ENCODE data around the gene SEC24D.

SEC24D gene

DNA sequence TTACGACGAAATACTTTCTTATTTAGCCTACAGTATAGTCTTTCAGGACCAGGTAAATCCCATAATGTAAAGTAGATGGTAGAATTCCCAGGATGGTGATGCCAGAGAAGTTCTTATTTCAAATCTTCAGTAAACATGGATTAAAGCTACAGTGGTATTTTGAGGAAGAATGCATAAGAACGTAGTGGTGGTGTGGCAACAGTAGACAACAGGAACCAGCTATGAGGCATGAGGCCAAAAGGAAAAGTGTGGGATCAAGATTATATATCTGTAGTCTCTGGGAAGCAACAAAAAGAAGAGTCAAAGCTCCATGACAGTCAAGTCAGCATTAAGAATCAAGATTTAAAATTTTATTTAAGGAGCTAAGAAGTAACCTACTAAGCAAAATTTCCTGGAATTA, 90.6 kb downstream of the SEC24D start:
- no peak for DNase-seq

DNA sequence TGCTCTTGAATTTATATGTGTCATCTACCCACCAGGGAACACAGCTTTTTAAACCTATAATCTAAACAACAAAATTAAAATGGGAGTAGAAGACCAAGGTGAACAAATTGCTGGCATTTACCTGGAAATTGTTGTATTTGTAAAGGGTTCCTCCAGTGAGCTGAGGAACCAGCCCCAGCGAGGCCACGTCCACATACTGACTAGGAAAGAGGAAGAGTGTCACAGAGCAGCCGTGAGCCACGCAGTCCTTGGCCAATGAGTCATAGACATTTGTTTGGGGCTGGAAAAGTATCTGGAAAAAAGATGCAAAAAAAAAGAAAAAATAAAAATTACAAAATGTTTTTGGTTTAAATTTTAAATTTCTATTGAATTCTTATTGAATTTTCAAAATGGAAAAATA, 92.1 kb downstream of the SEC24D start:
- no peak for DNase-seq

DNA sequence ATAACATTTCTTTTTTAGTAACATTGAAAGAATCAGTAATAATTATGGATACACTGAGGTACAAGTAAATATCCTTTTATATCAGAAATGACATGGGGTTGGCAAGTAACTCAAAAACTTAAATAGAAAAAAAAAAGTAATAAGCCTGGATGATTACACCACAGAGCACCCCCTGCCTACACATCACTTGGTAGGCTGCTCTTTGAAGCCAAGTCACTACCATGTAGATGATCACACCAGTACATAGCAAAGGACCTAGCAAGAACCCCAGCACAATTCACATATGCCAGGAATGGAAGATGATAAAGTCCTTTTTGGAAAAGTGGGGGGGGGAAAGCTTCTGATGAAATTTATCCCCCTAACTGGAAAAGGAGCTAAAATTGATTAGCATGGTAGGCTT, 93.9 kb downstream of the SEC24D start:
- DNase-seq, result no peak

DNA sequence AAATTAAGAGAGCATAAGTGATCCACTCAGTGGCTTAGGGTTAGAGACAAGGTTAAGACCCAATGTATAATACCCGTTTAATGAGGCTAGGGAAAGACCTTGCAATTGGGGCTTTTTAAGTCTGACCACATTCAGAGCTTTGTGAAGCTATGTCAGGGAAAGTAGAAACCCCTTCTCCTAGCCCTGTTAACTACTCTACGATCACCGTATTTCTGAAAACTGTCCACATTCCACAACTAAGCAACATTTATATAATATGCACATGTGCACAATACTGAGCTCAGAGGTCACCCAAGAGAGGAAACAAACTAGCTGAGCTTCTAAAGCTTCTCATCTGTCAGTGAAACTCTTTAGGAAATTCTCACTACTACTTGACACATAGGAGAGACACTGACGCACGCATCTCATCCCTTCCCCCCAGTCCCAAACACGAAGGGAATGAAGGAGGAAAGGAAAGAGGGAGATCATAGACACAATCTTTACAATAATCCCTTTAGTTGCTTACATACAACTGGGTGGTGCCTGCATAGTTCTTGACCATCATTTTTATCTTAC, 94.5 kb downstream of the SEC24D start:
- DNase-seq, result no peak

DNA sequence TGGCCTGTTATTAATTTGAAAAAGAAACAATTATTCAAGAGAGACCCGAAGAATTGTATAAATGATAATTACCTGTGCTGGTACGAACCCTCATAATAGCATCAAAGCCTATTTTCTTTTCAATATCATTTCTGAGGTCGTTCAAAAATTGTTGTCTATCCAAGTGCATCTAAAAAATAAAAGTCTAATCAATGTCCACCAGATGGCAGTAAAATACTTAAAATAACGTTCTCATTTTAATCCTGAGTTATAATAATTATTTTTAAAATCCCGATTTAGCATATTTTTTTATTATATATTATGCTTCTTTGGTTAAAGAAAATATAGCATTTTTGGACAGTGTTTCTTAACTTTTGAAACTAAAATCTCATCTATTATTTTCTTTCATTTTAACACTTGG, 95.1 kb downstream of the SEC24D start:
- DNase-seq, result peak; percentile 74

DNA sequence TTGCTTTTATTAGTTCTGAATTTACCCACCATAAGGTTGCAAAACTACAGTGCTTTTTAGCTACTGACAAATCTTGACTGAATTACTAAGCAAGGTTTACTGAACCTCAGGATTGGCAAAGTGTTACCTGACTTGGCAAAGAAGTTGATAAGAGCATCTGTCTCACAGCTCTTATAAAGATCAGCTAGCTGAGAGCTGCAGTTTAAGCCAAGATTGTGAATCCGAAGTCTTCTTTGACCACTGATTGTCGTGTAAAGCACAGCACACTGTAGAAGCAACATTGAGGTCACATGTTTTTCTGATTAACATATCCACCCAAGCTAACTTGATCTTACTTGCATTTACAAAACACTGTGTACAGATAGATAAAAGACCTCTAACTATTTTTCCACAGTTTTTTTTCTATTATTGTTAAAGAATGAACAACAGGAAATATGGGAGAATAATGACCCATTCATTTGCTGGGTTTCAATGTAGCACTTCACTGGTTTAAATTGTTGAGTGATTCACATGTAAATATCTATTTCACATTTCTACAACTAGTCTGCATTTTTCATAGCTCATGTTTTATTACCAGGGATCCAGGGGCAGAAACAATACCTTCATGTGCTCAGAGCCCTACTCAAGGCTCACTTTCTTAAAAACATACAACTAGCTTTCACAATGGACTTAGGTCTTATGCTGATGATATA, 96.8 kb downstream of the SEC24D start:
- no peak for DNase-seq

DNA sequence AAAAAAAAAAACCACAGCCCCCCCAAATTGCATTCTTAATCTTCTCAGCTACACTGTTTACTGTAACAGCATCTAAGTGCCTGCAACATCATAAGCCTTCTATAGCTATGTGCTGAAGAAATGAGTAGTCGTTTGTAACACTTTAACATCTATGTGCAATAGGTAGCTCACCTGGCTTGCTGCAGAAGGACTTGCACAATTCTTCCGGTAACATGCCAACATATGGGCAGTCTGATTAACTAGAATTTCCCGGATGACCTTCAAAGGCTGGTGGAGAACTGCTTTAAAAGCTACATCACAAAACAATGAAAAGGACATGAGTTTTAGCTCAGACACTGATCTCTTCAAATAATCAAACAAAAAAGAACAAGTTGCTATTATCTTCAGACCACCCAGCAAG, 97.8 kb downstream of the SEC24D start:
- no peak for DNase-seq

DNA sequence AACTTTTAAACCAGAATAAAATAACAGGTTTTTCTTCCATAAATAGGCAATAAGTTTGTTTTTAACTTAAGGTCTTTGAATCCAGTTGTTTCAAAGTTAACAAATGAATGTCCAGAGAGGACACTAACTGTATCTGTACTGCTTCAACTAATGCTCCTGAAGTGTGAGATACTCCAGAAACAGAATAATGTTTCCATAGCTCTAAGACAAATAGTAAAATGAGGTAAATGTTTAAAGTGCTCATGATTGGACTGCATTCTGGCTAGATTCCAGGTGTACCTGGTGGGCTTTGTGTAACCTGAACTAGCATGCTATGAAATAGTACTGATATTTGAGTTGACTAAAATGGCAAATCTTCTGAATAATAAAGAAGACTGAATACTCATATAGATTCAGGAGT, 99.0 kb downstream of the SEC24D start:
- no peak for DNase-seq

DNA sequence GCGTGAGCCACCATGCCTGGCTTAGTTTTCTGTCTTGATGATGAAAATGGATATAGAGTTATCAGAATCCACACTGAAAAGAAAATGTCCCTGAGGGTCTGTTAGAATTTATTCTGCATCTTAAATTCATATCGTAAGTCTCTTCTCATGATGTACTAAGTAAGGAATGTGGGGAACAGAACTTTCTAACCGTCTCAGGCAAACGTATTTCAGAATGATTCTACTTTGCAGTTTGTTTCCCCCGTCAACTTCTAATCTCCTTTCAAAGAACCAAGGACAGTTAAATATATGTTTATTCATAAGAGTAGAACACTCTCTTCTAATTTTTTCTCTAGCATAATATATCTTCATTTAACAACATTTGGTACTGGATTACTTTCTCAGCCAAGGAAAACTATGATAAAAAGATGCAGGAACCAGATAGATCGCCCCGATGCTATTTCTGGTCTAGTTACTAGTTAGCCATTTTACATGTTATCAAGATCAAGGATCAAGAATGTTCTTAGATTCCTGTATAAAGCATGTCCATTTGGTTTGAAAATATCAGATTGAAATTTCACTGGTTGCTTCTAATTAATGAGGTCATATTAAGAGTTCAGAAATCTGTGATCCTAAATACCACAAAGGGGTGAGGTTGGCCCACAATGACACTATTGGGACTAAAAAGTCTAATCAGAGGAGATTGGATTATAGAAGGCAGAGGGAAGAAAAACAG, 101.3 kb downstream of the SEC24D start:
- DNase-seq, result no peak

DNA sequence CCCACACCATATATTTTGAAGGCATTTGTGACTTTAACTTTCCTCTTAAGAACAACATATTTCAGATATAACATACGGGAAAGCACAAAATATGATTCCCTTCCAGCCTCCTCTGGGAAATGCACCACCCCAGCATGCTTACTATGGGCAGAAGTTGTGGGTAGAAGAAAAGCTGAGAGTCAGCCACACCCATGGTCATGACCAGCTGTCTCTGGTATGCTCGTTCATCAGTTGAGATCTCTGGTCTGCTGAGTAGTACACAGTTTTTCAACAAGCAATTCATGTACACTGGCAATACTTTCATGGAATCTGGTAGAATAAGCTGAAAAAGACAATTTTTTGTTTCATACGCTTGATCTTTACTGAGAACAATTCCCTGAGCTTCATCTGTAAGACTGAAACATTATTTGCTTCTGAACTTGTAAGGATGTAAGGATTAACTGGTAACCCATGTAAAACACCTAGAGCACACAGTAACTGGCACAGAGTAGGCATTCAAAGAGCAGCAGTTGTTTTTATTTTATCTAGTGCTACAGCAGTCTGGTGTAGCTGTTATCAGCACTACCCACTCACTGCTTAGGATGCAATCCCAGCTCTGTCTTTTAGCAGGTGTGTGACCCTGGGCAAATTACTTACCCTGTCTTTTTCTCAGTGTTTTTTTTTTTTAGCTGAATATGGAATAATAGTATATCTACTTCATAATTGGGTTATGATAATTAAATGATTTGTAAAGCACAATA, 103.2 kb downstream of the SEC24D start:
- peak; percentile 71 for DNase-seq

DNA sequence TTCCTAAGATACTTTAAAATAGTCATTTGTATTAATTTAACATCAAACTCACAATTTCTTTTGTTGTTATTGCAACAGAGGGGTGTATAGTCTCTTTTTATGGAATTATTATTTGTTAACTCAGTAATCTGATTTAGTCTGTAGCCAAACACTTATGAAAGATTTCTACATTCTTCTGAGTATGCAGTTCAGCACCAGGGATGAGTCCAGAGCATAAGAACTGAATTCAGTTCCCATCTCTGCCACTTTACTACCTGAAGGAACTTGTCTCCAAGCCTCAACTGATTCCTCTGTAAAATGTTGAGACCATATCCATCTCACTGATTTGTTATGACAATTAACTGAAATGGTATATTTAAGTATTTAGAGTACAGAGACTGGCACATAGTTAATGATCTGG, 105.2 kb downstream of the SEC24D start:
- no peak for DNase-seq

DNA sequence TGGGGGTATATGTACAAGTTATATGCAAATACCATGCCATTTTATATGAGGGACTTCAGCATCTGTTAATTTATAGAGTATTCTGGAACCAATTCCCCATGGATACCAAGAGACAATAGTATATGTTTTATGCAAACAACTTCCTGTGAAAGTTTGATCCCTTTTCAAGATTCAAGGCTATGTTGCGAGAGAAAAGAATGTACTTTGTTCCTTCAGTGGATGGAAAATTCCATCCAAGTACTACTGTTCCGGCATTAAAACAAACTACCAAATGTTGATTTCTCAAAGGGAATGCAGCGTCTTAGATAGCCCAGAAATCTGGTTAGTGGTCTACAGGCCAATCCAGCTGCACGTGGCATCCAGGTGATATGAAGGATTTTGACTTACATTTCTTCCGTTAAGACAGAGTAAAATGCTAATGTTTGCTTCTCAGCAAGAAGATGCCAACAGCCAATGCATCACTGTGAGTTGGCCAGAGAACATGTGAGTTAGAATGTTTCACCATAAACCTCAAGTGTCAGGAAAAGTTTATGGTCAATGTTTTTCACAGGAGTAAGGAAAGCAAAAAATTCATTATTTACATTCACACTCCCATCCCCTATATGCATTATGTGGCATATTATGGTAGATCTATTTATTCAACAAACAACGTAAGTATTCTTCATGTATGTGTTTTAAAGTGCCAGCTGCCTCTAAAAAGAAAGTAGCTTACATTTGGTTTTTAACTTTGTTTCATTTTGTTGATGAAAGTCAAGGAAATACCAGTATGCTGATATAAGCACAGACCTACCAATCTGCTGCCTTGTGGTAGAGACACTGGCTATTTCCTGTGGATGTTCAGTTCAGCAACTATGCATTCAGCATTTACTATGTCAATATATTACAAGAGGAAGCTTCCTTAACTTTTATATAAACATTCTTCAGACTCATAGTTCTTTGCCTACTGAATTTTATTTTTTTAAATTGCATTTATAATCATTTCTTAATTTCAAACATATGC, 106.3 kb downstream of the SEC24D start:
- no peak for DNase-seq

DNA sequence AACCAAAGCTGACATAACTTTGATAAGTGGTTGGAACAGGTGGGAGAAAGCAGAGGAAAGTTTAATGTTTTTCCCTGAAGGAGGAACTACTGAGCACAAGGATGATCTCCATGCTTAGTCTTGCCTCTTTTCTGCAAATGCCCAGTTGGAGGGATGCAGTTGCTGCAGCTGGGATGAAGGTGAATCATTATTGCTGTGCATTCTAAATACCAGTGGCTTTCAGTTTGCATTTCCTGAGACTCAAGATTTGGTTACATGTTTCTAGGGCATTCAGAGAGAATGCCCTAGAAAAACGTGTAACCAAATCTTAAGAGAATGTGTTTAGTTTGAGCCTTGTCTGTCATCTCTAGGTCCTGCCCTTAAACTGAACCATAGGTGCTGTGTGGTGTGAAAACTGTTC, 108.6 kb downstream of the SEC24D start:
- DNase-seq, result no peak

DNA sequence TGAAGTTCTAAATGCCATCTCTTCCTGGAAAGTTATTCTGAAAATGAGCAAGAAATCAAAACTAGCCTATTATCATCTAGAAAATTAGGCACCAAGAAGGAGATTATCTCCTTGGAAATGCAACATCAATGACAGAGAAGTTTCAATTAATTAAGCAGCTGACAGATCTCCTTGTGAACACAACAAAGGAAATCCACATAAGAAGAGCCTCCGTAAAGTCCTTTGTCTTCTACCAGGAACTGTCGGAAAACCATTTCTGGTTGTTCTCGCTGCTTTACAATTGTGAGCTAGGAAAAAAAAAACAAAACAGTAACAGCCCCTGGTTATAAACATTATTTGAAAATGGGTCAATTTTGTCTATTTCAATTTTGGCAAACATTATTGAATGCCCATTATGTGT, 112.6 kb downstream of the SEC24D start:
- no peak for DNase-seq

DNA sequence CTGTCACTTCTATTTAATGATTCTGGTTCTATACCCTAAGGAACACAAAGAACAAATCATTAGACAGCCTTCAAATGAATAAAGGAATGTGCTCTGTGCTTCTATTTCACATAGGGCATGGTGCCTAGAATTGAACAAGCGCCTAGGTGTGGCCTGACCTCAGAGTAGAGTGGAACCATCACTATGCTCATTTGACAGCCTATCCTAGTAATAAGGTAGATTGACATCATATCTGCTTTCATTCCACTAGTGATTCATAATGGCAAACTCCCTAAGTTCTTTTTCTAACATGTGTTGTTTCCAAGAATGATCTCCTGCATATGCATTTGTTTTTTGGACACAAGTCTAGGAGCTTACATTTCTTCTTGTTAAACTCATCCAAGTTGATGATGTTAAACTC, 114.2 kb downstream of the SEC24D start:
- no peak for DNase-seq

DNA sequence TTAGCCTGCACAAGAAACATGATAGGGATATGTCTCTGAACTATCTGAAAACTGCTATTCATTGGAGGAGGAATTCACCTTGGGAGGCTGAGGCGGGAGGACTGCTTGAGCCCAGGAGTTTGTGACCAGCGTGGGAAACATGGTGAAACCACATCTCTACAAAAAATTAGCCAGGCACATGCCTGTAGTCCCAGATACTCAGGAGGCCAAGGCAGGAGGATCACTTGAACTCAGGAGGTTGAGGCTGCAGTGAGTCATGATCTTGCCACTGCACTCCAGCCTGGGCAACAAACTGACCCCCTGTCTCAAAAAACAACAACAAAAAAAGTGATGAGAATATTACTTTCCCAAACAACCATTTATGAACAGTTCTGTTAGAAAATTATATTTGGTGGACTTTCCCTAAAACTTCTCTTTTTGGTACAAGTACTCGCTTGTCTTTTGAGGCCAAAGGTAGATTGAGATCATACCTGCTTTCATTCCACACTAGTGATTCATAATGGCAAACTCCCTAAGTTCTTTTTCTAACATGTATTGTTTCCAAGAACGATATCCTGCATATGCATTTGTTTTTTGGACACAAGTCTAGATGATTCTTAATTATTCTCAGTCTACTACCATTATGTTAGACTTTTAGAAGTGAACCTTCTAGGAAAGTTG, 117.3 kb downstream of the SEC24D start:
- no peak for DNase-seq

DNA sequence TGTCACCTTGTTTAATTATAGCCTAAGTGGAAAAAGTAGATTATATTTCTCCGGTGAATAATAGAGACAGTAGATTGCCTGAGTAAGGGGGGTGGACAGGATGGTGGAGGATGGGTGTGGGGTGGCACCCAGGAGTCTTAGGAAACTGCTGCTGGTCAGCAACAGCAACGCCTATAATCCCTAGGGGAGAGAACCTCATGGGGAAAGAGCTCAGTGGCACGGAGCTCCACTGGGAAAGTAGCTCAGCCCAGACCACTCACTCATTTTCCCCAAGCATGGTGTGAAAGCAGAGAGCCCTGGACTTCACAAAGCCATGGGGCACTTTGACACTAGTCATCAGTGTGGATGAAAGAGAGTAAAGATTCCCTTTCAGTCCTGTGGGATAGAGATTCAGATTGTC, 119.6 kb downstream of the SEC24D start:
- no peak for DNase-seq

DNA sequence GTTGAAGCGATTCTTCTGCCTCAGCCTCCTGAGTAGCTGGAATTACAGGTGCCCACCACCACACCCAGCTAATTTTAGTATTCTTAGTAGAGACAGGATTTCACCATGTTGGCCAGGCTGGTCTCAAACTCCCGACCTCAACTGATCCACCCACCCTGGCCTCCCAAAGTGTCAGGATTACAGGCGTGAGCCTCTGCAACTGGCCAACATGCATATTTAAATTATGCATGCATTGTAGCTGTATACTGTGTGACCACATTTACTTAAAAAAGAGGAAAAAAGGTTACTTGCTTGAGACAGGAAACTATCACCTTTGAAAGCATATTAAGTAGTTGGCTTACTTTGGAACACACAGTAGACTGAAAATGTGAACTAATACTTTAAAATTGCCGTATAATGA, 121.2 kb downstream of the SEC24D start:
- no peak for DNase-seq

DNA sequence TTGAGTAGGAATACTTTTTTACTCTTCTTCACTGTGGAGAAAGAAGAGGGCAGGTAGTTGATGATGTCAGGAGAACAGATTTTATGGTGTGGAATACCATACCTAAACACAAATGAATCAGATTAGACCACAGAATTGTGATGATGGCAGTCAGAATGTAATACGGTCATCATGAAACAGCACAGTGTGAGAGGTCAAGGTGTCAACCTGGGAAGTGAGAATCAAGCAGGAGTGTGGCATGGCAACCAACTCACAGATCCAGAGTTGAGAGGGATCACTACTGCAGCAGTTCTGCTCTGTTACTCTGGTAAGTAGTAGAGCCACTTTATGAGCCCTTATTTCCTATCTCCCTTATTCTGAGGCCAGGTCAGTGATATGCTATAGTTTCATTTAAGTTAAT, 123.1 kb downstream of the SEC24D start:
- DNase-seq, result no peak

DNA sequence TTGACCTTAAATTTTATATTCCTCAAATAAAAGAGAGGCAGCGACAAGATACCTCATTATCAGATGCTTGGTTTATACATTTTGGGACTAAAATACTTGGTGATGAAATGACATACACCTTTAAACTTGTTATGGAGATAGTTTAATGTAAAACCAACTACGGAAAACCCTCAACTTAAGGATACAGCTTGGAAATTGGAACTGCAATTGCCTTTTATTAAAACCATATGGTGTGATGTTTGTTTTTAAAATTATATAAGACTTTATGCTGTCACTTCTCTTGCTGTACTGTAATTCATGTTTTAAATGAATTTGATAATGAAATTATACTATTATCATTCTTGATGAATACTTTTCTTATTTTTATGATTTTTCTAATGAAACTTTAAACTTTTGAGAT, 124.9 kb downstream of the SEC24D start:
- DNase-seq, result no peak

DNA sequence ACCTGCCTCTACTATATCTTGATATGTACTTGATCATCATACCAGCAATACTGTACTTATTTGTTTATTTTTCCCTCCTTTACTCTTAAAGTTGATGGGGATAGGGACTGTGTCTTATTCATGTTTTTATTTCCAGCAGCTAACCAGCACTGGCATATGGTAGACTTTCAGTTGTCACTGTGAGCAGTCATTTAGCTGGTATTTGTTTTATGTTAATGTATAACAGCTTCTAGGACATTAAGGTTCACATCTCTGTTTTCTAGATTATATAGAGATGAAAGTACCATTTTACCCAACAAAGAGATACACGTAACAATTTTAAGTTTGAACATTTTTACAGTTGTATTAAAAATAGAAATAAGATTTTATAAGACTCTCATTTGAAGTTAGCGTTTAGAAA, 132.8 kb downstream of the SEC24D start:
- no peak for DNase-seq

All from hematopoietic multipotent progenitor cell treated with erythropoietin and hydrocortisone succinate and interleukin-3 and kit ligand, for 6 days (in vitro differentiated cells).